GM19035 (cell line): ENCODE results near the gene FAM240A.
"Not testable (repeated sequence)": the region's sequence is repeated elsewhere in the genome, so short reads cannot be mapped to it uniquely, and the experiment has no call there.

Experiments used
- ATAC-seq: cut with Tn5 transposase; IDR thresholded peaks from one replicate; pipeline ENCODE4 v1.9.1; 2021; ENCODE audit not compliant: unreplicated experiment

Gene FAM240A

DNA sequence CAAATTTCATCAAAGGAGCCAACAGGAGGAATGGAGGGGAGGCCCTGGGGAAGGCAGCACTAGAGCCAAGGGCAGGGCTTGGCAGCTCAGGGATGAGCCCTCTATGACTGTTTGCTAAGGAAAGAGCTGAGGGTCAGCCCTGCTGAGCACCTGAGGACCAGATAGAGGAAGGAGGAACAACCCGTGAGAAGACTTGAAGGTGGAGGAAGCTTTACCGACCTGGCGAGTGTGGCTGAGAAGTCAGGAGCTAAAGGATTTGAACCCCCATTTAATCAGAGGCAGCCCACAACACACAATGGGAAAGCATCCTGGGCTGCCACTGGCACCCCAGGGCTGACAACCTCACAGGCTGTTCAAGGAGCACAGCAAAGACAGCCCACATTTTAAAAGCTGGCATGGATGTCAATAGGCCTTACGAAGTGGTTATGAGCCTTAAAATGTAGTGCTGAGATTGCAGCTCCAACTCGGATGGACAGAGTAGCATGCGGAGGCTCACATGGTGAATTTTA, 25.5 kb upstream of the FAM240A start:
- ATAC-seq, result no peak

DNA sequence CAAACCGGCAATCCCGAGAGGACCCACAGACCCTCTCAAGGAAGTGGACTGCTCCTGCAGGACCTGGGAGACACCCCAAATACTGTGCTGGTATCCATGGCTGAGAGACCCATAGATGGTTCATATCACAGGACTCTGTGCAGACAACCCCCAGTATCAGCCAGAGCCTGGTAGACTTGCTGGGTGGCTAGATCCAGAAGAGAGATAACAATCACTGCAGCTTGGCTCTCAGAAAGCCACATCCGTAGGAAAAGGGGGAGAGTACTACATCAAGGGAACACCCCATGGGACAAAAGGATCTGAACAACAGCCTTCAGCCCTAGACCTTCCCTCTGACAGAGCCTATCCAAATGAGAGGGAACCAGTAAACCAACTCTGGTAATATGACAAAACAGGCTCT, 25.1 kb upstream of the FAM240A start:
- ATAC-seq, result not testable (repeated sequence)

DNA sequence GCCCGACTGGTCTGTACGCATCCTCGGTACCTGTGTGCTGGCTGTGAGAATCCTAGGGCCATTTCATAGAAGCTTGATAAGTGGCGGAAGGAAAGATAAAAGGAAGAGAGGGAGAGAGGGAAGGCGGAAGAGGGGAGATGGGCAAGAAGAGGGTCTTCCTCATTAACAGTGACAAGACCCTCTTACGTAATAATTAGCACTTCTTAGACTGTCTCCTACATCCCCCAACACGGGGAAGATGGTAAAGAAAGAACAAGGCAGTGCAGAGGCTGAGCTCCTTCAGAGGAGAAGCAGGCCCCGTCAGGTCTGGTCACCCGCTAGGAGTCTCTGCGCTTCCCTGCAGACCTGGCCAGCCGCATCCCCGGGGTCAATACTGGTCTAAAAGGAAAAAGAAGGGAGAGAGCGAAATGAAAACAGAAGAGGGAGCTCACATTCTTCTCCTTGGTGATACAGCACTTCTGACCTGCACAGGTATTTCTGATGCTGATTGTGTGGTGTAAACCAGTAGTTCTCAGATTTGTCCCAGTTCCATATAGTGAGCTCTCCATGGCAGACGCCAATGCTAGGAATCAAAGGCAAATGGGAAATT, 19.0 kb upstream of the FAM240A start:
- no peak for ATAC-seq

GRCh38 chr3:46593979-46594378, 18.3 kb upstream of the FAM240A start:
- ATAC-seq, result no peak

- no peak for ATAC-seq
Observed at GRCh38 chr3:46594723-46595122, 17.6 kb upstream of the FAM240A start.

GRCh38 chr3:46595819-46596314, 16.5 kb upstream of the FAM240A start:
- no peak for ATAC-seq

DNA sequence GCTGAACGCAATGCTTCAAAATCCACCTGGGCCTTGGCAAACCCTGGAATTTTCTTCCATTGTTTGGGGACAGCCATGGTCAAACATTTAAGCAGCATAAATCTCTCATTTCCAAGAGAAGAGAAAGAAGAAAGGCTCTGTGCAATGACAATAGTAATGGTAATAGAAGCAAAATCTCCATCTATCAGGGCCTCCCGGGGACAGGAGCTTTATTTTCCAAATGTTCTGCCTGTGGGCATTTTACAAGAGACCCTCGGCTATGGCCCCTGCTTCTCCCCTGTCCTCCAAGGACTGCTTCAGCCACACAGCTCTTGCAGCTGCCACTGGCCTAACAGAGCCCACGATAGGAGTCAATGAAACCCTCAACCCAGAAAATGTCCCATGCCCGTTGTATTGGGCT, 12.7 kb upstream of the FAM240A start:
- ATAC-seq, result no peak

GRCh38 chr3:46603446-46604046, 8.8 kb upstream of the FAM240A start:
- ATAC-seq, result no peak

GRCh38 chr3:46604127-46604526, 8.2 kb upstream of the FAM240A start:
- no peak for ATAC-seq

DNA sequence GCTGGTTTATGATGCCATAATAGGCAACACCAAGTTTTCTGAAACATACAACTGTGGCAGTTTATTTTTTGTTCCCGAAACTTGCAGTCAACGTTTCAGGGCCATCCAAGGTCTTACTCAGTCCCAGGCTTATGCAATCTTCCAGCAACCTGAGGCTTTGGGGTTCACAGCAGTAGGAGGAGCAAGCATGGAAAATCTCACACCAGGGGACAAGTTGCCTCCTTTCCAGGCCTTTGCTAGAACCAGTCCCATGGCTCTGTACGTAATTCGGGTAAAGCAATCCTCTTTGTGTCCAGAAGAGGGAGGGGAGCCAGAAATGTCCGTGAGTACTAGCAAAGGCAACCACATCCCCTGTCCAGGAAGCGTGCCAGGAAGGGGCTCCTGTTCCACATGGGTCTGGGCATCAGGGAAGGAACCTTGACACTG, 4.7 kb upstream of the FAM240A start:
- no peak for ATAC-seq

DNA sequence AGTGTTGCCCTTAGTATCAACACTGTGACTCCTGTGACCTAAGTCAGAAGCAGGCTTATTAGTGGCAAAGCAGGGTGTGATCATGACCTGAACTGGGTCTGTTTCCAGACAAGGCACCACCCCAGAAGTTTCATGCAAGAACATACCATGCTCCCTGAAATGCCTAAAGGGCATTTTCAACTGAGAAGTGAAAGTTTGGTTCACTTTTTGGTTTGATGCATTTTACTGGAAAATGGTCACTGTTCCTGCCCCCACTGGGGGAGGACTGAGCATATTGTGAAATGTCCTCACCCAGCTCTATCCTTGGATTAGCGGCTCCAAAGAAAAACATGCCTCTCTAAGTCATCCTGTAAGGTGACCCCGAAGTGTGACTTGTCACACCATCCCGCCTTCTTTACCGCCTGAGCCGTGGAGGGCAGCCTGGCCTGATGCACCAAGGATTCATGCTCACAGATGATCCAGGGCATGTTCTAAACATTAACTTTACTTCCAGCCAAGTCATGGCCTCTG, 3.1 kb upstream of the FAM240A start:
- ATAC-seq, result no peak

- ATAC-seq, result no peak
Observed at GRCh38 chr3:46609944-46610722, 2.2 kb upstream of the FAM240A start.

GRCh38 chr3:46613313-46614005, 1.1 kb downstream of the FAM240A start:
- no peak for ATAC-seq

DNA sequence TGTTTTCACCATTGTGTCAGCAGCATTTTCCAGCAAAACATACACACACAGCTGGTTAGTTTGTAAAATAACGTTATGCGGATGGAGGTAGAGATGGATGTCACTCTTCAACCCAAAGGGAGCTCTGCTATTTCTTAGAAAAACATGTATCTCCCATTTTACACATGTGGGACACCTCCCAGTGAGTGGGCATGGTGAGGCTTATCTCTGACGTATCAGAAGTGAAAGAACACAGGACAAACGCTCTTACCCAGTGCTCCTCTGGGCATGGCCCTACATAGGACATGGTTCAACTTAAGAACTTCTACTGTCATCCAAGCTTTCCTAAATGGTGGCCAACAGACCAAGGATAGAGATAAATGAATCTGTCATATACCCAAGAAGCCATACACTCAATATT, 2.1 kb downstream of the FAM240A start:
- ATAC-seq, result no peak

GRCh38 chr3:46615050-46615775, 2.9 kb downstream of the FAM240A start:
- no peak for ATAC-seq

- no peak for ATAC-seq
Observed at GRCh38 chr3:46615976-46616375, 3.7 kb downstream of the FAM240A start.

DNA sequence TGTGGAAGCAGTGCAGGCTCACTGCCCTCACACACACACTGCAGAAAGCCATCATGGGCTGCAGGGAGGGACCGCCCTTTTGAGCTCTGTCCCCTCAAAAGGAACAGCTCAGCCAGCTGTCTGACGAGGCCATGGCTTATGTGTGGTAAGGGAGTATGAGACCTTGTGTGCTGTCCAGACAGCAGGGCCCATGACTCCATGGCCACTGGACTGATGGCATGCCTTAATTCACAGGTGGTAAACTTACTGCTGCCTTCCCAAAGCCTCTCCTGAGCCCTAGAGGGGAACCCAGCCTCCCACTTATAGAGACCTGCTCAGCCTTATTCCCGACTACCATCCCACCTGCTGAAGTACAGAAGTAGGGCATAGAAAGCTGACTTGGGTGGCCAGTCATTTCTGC, 5.6 kb downstream of the FAM240A start:
- no peak for ATAC-seq

DNA sequence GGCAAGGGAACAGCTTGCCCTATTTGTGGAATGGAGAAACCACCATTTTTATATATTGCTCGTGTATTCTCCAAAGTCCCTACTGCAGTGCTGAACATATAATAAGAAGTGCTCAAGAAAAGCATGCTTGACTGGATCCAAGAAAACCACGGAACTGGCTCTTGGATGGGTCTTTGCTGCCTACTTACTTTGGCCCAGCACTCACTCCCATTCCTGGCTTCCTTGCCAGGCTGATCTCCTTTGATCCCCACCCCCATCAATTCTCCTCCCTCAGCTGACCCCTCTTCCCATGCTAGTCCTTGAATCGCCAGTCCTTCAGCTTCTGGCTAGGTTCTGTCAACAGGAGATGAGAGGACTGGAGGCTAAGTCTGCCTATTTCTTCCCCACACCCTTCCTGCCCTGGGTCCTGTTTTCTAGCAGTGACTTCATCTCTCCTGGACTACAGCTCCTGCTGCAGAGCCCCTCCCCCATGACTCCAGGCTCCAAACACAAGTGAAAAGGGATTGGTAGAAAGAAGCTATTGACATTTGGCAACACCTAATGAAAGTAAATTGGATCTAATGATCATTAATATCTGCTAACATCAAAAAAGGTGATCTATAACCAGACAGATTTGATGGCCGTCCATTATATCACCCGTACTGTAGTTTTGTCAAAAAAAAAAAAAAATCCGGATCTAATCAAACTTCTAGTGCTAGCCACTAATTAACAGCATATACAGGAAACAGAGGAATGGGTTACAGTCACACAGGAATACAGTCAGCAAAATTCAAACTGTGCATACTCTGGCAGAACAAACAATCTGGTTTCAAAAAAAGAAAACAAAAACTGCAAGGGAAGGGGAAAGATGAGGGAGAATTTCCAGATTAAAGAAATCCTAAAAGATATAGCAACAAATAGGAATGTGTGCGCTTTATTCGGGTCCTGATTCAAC, 7.8 kb downstream of the FAM240A start:
- ATAC-seq, result no peak

DNA sequence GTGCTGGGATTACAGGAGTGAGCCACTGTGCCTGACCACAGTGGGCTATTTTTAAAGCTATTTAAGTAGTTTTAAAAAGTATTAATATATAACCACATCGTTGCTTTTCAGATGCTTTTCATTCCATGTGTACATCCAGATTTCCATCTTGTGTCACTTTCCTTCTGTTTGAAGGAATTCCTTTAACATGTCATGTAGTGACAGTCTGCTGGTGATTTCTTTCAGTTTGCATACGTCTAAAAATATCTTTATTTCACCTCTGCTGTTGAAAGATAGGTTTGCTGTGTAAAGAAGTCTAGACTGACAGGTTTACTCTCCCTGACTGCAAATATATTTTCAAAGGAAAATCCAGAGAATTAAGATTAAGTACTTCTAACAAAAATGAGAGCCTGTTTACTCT, 12.2 kb downstream of the FAM240A start:
- no peak for ATAC-seq
